H1 (cell line): ENCODE measurements around the gene LRRC27. TPM values are rescaled to one million over a fixed set of nuclear protein-coding genes. Genes with fewer than 3 reads are reported as not detected.

Experiments
- CTCF ChIA-PET: fragments of 300-600 bp; sonication (Branson Sonifier 250); formaldehyde crosslinking; loops from one replicate; lab custom pipeline; 2021; ENCODE audit not compliant: partially characterized antibody; lab: Charles Lee
- POLR2A ChIA-PET: fragments of 300-600 bp; sonication (Branson Sonifier 250); formaldehyde crosslinking; loops from one replicate; lab custom pipeline; 2021; ENCODE audit warnings: inconsistent platforms; ENCODE audit not compliant: partially characterized antibody; lab: Charles Lee
- DNase-seq, 2 experiments: peaks; one replicate each; pipeline versions ENCODE4 v3.0.0 to v3.0.0-alpha.2; 2010 to 2022; ENCODE audit warnings: low spot score in 2 of 2, low read depth in 1 of 2, mixed read lengths in 1 of 2
- FAIRE-seq: peaks from 2 replicates; lab custom pipeline; 2011; peaks lifted over from hg19 to GRCh38; lab: Jason Lieb, UNC
- H2AFZ ChIP-seq: 2 replicates; pipeline ENCODE4 v1.8.1; 2012; ENCODE audit warnings: low read length, inconsistent platforms
- H2AK5ac ChIP-seq: 2 replicates; pipeline ENCODE4 v1.6.1; 2013; ENCODE audit warnings: low read depth, low read length
- H2BK120ac ChIP-seq: replicated peaks from 2 replicates; pipeline ENCODE3; 2013; ENCODE audit warnings: low read depth, low read length, inconsistent platforms
- H2BK12ac ChIP-seq: 2 replicates; pipeline ENCODE4 v1.6.1; 2013; ENCODE audit warnings: low read depth, low read length
- H2BK15ac ChIP-seq: 2 replicates; pipeline ENCODE4 v1.6.1; 2013; ENCODE audit warnings: low read length
- H2BK20ac ChIP-seq: 2 replicates; pipeline ENCODE4 v1.6.1; 2013; ENCODE audit warnings: low read length
- H2BK5ac ChIP-seq: 2 replicates; pipeline ENCODE4 v1.6.1; 2013; ENCODE audit warnings: low read depth, low read length
- H3K14ac ChIP-seq: 2 replicates; pipeline ENCODE4 v1.6.1; 2013; ENCODE audit warnings: inconsistent platforms; ENCODE audit not compliant: insufficient read length
- H3K18ac ChIP-seq: 2 replicates; pipeline ENCODE4 v1.6.1; 2013; ENCODE audit warnings: low read length; ENCODE audit errors: extremely low read depth
- H3K23ac ChIP-seq: 2 replicates; pipeline ENCODE4 v1.6.1; 2013; ENCODE audit warnings: inconsistent platforms; ENCODE audit not compliant: insufficient read length
- H3K23me2 ChIP-seq: 2 replicates; pipeline ENCODE4 v1.6.1; 2013; ENCODE audit warnings: low read depth, low read length
- H3K27ac ChIP-seq: 2 replicates; pipeline ENCODE4 v1.6.1; 2011; ENCODE audit warnings: low read depth, low read length, inconsistent platforms
- H3K27me3 ChIP-seq, 4 experiments: replicated peaks in 1 of 4; 1 replicate in 1 of 4; 2 replicates in 3 of 4; pipeline versions ENCODE4 v1.6.1 to v1.8.1; 2011 to 2013; ENCODE audit warnings: low read length in 3 of 4, mild to moderate bottlenecking in 3 of 4, inconsistent platforms in 2 of 4, mixed read lengths in 2 of 4, moderate library complexity in 1 of 4; ENCODE audit not compliant: control insufficient read depth in 3 of 4, insufficient read depth in 3 of 4; ENCODE audit errors: extremely low read depth in 1 of 4
- H3K36me3 ChIP-seq, 4 experiments: 2 replicates each; pipeline versions ENCODE4 v1.6.1 to v1.8.1; 2011 to 2013; ENCODE audit warnings: mild to moderate bottlenecking in 4 of 4, low read length in 3 of 4, moderate library complexity in 2 of 4, control low read depth in 1 of 4, inconsistent platforms in 1 of 4; ENCODE audit not compliant: insufficient read depth in 4 of 4, control insufficient read depth in 2 of 4
- H3K4ac ChIP-seq: replicated peaks from 2 replicates; pipeline ENCODE3; 2013; ENCODE audit warnings: low read length, low read depth, mixed read lengths, inconsistent platforms; ENCODE audit not compliant: insufficient read length
- H3K4me1 ChIP-seq, 4 experiments: replicated peaks in 1 of 4; 1 replicate in 1 of 4; 2 replicates in 3 of 4; pipeline versions ENCODE4 v1.6.1 to v1.8.1; 2011 to 2013; ENCODE audit warnings: low read length in 3 of 4, inconsistent platforms in 2 of 4, mixed read lengths in 1 of 4; ENCODE audit not compliant: insufficient read depth in 4 of 4, control insufficient read depth in 3 of 4
- H3K4me2 ChIP-seq, 2 experiments: 2 replicates each; pipeline versions ENCODE4 v1.6.1 to v1.8.1; 2011 to 2013; ENCODE audit warnings: low read depth in 2 of 2, low read length in 2 of 2, control low read depth in 1 of 2, inconsistent platforms in 1 of 2, mild to moderate bottlenecking in 1 of 2; ENCODE audit not compliant: insufficient read depth in 1 of 2
- H3K4me3 ChIP-seq, 4 experiments: fragments of 200-600, 300-600 bp in 1 of 4; sonication (generic), shearing (Covaris generic), sonication (Bioruptor Twin) in 1 of 4; 2 replicates each; pipeline versions ENCODE4 v1.5.1 to v1.8.1; 2011 to 2016; ENCODE audit warnings: low read length in 4 of 4, low read depth in 3 of 4, control low read depth in 2 of 4, inconsistent platforms in 2 of 4, mild to moderate bottlenecking in 2 of 4, mixed read lengths in 1 of 4, moderate library complexity in 1 of 4; ENCODE audit not compliant: insufficient read depth in 2 of 4; ENCODE audit errors: extremely low read depth in 1 of 4
- H3K56ac ChIP-seq: replicated peaks from 2 replicates; pipeline ENCODE3; 2013; ENCODE audit warnings: low read depth, mild to moderate bottlenecking, mixed read lengths, low read length, inconsistent platforms; ENCODE audit not compliant: insufficient read length
- H3K79me1 ChIP-seq: 2 replicates; pipeline ENCODE4 v1.6.1; 2013; ENCODE audit warnings: low read depth, low read length, control low read depth
- H3K79me2 ChIP-seq, 2 experiments: 2 replicates each; pipeline versions ENCODE4 v1.6.1 to v1.8.1; 2012 to 2013; ENCODE audit warnings: low read length in 2 of 2, mild to moderate bottlenecking in 2 of 2, inconsistent platforms in 1 of 2; ENCODE audit not compliant: insufficient read depth in 2 of 2, control insufficient read depth in 1 of 2
- H3K9ac ChIP-seq, 4 experiments: replicated peaks in 1 of 4; 1 replicate in 1 of 4; 2 replicates in 3 of 4; pipeline versions ENCODE4 v1.6.1 to v1.8.1; 2011 to 2013; ENCODE audit warnings: low read depth in 3 of 4, low read length in 3 of 4, control low read depth in 2 of 4, mild to moderate bottlenecking in 2 of 4, moderate library complexity in 2 of 4, inconsistent platforms in 1 of 4; ENCODE audit errors: extremely low read depth in 1 of 4
- H3K9me3 ChIP-seq, 2 experiments: 2 replicates each; pipeline versions ENCODE4 v1.6.1 to v1.8.1; 2012 to 2013; ENCODE audit warnings: mild to moderate bottlenecking in 2 of 2, moderate library complexity in 2 of 2, control low read depth in 1 of 2, inconsistent platforms in 1 of 2, low read depth in 1 of 2, low read length in 1 of 2, mixed read lengths in 1 of 2; ENCODE audit not compliant: insufficient read depth in 2 of 2
- H4K20me1 ChIP-seq, 2 experiments: replicated peaks in 1 of 2; 2 replicates each; pipeline versions ENCODE3 to v1.8.1; 2011 to 2013; ENCODE audit warnings: inconsistent platforms in 2 of 2, low read length in 2 of 2, mild to moderate bottlenecking in 1 of 2; ENCODE audit not compliant: insufficient read depth in 2 of 2, control insufficient read depth in 1 of 2
- H4K5ac ChIP-seq: 2 replicates; pipeline ENCODE4 v1.6.1; 2013; ENCODE audit warnings: low read length, low read depth, mixed read lengths, inconsistent platforms; ENCODE audit not compliant: insufficient read length
- H4K8ac ChIP-seq: 2 replicates; pipeline ENCODE4 v1.8.0; 2013; ENCODE audit warnings: mild to moderate bottlenecking, moderate library complexity, low read length, inconsistent platforms; ENCODE audit not compliant: insufficient read depth; ENCODE audit errors: extremely low read depth
- H4K91ac ChIP-seq: replicated peaks from 2 replicates; pipeline ENCODE3; 2013; ENCODE audit warnings: low read length, mixed read lengths, inconsistent platforms; ENCODE audit not compliant: insufficient read length
- EZH2 ChIP-seq: fragments of 200-600 bp; sonication (generic); IDR thresholded peaks from 2 replicates; pipeline ENCODE4 v1.7.1; 2012; ENCODE audit warnings: low read depth, mild to moderate bottlenecking, moderate library complexity, low read length, inconsistent platforms; ENCODE audit not compliant: severe bottlenecking
- WGBS, 2 experiments: shearing (Covaris generic) in 1 of 2; methylation state at CpG; one replicate each; pipeline versions ENCODE4 v1.1.6 to v1.1.7; 2013 to 2015; ENCODE audit warnings: low lambda C conversion rate in 2 of 2, mixed read lengths in 2 of 2, inconsistent platforms in 1 of 2, low coverage in 1 of 2, missing lambda C conversion rate in 1 of 2; ENCODE audit not compliant: insufficient replicate concordance in 2 of 2, insufficient coverage in 1 of 2, insufficient read length in 1 of 2; ENCODE audit errors: extremely low coverage in 1 of 2, missing lambda C conversion rate in 1 of 2; 5-methylcytosine and 5-hydroxymethylcytosine counted together
- polyA plus RNA-seq, 7 experiments: library from polyadenylated mRNA; depleted of rRNA in 3 of 7; stranded (reverse) in 5 of 7; unstranded in 2 of 7; fragments of >200 nt in 5 of 7; fragments of 200-250 nt in 2 of 7; gene quantifications; 1 replicate in 5 of 7; 2 replicates in 1 of 7; 4 replicates in 1 of 7; pipeline versions ENCODE4 v1.2.1 to v1.2.3, GENCODE V29; 2011 to 2013; ENCODE audit warnings: missing spikeins in 2 of 7, mixed read lengths in 2 of 7
- total RNA-seq: library from RNA; stranded (reverse); fragmentation: NEBNext Ultra II Directional; extraction: Animal tissue kit (Norgen Biotek cat#: 25700); gene quantifications from 2 replicates; pipeline ENCODE4 v1.2.1, GENCODE V29; 2021

The LRRC27 gene
- total and polyA plus RNA-seq, 2 of the 8 experiments (the other 6 are each of a cell fraction or from before 2014, with no cell fraction given): 1.2 to 3.8 TPM

DNA sequence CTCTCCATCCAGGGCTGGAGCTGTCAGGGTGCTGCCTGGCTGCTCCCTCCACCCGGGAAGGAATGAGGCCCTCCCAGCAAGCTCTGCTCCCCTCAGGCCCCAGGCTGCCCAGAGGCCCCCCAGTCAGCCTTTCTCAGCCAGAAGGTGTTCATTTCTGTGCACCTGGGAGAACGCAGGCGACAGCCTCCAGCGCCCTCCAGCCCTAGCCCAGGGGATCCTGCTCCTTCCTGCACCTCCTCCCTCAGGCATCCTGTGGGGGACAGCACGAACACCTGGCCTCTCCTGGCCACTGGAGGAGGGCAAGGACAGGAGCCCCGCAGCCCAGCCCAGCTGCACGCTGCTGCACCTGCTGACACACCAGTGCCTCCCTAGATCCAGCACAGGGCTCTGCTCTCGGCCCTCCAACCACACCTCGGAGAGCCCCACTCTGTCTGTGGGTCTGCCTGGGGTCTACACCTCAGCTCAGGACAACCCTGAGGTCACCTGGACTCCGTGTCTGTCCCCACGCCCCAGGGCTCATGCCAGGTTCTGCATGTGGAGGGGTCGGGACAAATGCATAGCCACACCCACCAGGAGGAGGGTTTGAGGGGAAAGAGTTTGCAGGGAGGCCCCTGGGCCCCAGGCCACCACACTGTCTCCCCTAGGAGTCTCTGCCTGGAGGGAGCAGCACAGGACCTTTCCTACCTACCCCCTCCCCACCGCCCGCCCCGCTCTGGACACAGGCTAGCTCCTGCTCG, 57.6 kb downstream of the LRRC27 start:
- no peaks in the 10 kb centered on the region for H3K79me2 ChIP-seq
- FAIRE-seq (no peak), DNase-seq (no peak)
- peak overlapping the region; percentile 71; the same call in 1 of the 2 replicates for H2BK12ac ChIP-seq
- H3K18ac ChIP-seq: peak overlapping the region; percentile 75
- 0 out of 2 replicates have a peak overlapping the region, but pooled peaks have one; percentile 53 for H2AK5ac ChIP-seq
- H4K91ac ChIP-seq: peak overlapping the region; percentile 77
- no peaks in the 10 kb centered on the region for H3K36me3 ChIP-seq
- WGBS, 2 experiments: 67% methylated on average over 15 of the region's 16 CpGs; no CpG with 5 or more reads in 1 of the 2 experiments
- no peak overlapping the region for H3K14ac ChIP-seq
- peaks cover 8% of the 10 kb centered on the region; the same call in 1 of the 2 replicates for H3K23me2 ChIP-seq
- no peak overlapping the region for H3K9ac ChIP-seq
- ChIA-PET CTCF (interaction anchor here (0.9 to 1.6 kb wide), 6 partner anchors 9 to 64 kb away, joined by 3 to 5 read pairs (median 3); no protein-coding TSS in a partner anchor), POLR2A (interaction anchor here (0.6 to 1.6 kb wide), 5 partner anchors 10 to 29 kb away, joined by 3 to 10 read pairs (median 4); no protein-coding TSS in a partner anchor)
- peak overlapping the region; percentile 52; the same call in 1 of the 2 replicates for H2BK5ac ChIP-seq
- no peak overlapping the region for H3K4me2 ChIP-seq
- H2BK120ac ChIP-seq: peak overlapping the region; percentile 63
- H2AFZ ChIP-seq: no peak overlapping the region
- peaks cover 0 to 12% (median 9%) of the 10 kb centered on the region in 4 experiments; a peak in 6 of 7 replicates for H3K4me1 ChIP-seq
- H2BK20ac ChIP-seq: 0 out of 2 replicates have a peak overlapping the region, but pooled peaks have one; percentile 80
- peak overlapping the region; percentile 75; the same call in 1 of the 2 replicates for H4K8ac ChIP-seq
- H4K5ac ChIP-seq: peak overlapping the region; percentile 48
- H3K4me3 ChIP-seq: no peak overlapping the region
- H4K20me1 ChIP-seq: peaks cover 0 to 7% of the 10 kb centered on the region in 2 experiments
- no peaks in the 10 kb centered on the region for H3K9me3 ChIP-seq
- no peaks in the 10 kb centered on the region for H3K27me3 ChIP-seq
- H3K56ac ChIP-seq: peak overlapping the region; percentile 25
- peak overlapping the region; percentile 66 for H2BK15ac ChIP-seq
- no peak overlapping the region for H3K23ac ChIP-seq
- H3K4ac ChIP-seq: no peak overlapping the region
- no peaks in the 10 kb centered on the region for H3K79me1 ChIP-seq
- no peak overlapping the region for H3K27ac ChIP-seq
- peak; percentile 27 for TF ChIP-seq EZH2
